ENCODE results near the gene KCNAB2.

Gene KCNAB2

DNA sequence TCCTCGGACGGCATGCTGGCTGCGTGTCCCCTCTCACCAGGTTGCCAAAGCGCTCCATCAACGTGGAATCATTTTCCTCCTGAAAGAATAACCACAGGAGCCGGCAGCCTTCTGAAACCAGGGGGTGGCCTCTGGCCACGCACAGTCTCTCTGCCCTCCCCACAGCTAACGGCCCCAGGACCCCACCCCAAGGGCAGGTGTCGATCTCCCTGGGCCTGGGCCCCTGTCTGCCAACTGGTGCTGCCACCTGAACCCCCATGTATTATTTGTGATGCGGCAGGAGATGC is 46.1 kb downstream of the KCNAB2 start:
- TF ChIP-seq, protein P1, sequence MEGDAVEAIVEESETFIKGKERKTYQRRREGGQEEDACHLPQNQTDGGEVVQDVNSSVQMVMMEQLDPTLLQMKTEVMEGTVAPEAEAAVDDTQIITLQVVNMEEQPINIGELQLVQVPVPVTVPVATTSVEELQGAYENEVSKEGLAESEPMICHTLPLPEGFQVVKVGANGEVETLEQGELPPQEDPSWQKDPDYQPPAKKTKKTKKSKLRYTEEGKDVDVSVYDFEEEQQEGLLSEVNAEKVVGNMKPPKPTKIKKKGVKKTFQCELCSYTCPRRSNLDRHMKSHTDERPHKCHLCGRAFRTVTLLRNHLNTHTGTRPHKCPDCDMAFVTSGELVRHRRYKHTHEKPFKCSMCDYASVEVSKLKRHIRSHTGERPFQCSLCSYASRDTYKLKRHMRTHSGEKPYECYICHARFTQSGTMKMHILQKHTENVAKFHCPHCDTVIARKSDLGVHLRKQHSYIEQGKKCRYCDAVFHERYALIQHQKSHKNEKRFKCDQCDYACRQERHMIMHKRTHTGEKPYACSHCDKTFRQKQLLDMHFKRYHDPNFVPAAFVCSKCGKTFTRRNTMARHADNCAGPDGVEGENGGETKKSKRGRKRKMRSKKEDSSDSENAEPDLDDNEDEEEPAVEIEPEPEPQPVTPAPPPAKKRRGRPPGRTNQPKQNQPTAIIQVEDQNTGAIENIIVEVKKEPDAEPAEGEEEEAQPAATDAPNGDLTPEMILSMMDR (IDR thresholded peaks at IDR 0.05; ENCODE audit: control extremely low read depth, extremely low read depth, low read depth, missing control alignments): no peak
- DNase-seq (ENCODE audit: extremely low spot score): no peak
- ChIA-PET POLR2A (no interaction called here), CTCF (no interaction called here)

DNA sequence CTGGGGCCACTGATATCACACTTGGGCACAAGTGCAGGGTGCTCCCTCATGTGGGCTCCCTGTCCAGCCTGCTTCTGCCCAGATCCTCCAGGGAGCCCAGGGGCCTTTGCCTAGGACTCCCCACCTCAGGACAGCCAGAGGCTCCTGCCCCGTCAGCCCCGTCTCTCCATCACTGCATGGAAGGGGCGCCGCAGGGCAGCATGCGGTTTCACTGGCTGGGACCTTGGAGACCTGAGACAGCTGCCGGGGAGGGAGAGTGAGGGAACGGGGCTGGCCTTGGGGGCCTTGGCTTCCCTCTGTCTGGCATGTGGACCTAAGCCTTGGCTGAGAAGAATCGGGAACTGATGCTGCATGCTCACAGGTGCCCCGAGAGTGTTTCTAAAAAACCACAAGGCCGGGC is 46.5 kb downstream of the KCNAB2 start:
- TF ChIP-seq, protein P1 (IDR thresholded peaks at IDR 0.05; ENCODE audit: control extremely low read depth, extremely low read depth, low read depth, missing control alignments): no peak
- ChIA-PET POLR2A (no interaction called here), CTCF (no interaction called here)
- DNase-seq (ENCODE audit: extremely low spot score): no peak

DNA sequence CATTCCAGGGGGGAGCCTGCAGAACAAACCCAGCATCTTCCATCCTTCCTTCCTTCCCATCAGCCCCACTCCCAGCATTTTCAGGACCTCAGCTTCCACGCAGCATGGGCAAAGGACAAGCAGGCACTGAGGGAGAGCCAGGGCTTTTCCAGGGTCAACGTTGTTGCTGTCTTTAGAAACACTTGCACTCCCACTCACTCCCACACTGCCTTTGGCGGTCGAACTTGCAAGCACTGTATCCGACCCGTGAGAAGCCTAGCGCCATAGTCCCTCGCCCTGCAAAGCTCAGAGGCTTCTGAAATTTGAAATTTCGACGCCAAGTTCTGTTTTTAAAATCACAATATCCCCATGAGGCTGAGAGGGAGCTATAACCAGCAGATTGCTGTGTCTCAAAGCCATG is 47.4 kb downstream of the KCNAB2 start:
- ChIA-PET POLR2A (no interaction called here), CTCF (no interaction called here)

GRCh38 chr1:6093611-6094010 is 47.9 kb downstream of the KCNAB2 start:
- DNase-seq (ENCODE audit: extremely low spot score): no peak
- CTCF ChIA-PET: no interaction called here
- TF ChIP-seq, protein P1 (IDR thresholded peaks at IDR 0.05; ENCODE audit: control extremely low read depth, extremely low read depth, low read depth, missing control alignments): no peak
- POLR2A ChIA-PET: no interaction called here

More for the DNA sequence above, 47.4 kb downstream of the KCNAB2 start:
- DNase-seq (ENCODE audit: extremely low spot score): no peak
- TF ChIP-seq, protein P1 (IDR thresholded peaks at IDR 0.05; ENCODE audit: control extremely low read depth, extremely low read depth, low read depth, missing control alignments): no peak

DNA sequence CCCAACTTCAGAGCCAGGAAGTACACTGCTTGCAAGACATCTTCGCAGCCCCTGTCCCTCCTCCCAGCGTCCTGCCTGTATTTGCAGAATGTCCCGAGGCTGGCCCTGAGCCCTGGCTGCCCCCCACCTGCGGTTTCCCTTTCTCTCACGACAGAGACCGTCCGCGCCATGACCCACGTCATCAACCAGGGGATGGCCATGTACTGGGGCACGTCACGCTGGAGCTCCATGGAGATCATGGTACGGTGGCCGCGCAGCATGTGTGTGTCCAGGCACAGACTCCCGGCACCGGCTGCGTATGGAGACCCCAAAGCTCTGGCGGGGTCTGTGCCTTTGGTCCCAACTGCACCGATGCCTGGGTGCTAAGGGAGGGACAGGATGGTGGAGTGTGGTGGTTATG is 48.6 kb downstream of the KCNAB2 start:
- ChIA-PET CTCF (no interaction called here), POLR2A (no interaction called here)
- DNase-seq (ENCODE audit: extremely low spot score): no peak
- TF ChIP-seq, protein P1 (IDR thresholded peaks at IDR 0.05; ENCODE audit: control extremely low read depth, extremely low read depth, low read depth, missing control alignments): no peak

- TF ChIP-seq, protein P1 (IDR thresholded peaks at IDR 0.05; ENCODE audit: control extremely low read depth, extremely low read depth, low read depth, missing control alignments): no peak
- ChIA-PET POLR2A (no interaction called here), CTCF (no interaction called here)
- DNase-seq (ENCODE audit: extremely low spot score): no peak
Observed at GRCh38 chr1:6094801-6095505, 49.3 kb downstream of the KCNAB2 start.
